Suprapubic skin (tissue), 4 donors: ENCODE measurements around the gene SPATA6L.

ENCODE experiments used
- CTCF ChIP-seq, 2 donors: fragments of 200-600 bp in 1 of 2; fragments of 450-650 bp in 1 of 2; sonication (generic) in 1 of 2; IDR thresholded peaks; one replicate each; pipeline ENCODE4 v1.5.1; 2016 to 2019; ENCODE audit warnings: antibody characterized with exemption in 2 of 2, mild to moderate bottlenecking in 1 of 2, moderate library complexity in 1 of 2
- POLR2A ChIP-seq, 2 donors: fragments of 450-650 bp; IDR thresholded peaks; one replicate each; pipeline ENCODE4 v1.6.1; 2017; ENCODE audit warnings: antibody characterized with exemption in 2 of 2, mild to moderate bottlenecking in 2 of 2, moderate library complexity in 2 of 2
- POLR2AphosphoS5 ChIP-seq, 3 donors: sonication (generic); formaldehyde crosslinking; IDR thresholded peaks; one replicate each; pipeline ENCODE4 v1.6.1; 2017; ENCODE audit warnings: antibody characterized with exemption in 3 of 3

- TF ChIP-seq POLR2A (IDR thresholded peaks at IDR 0.05): no peak
- no peak for TF ChIP-seq CTCF (IDR thresholded peaks at IDR 0.05)
- TF ChIP-seq POLR2AphosphoS5 (IDR thresholded peaks at IDR 0.05): no peak
Measured at GRCh38 chr9:4677392-4677791, 11.1 kb upstream of the SPATA6L start.
